LNCAP (cell line): ENCODE results near the gene GAGE12H.
A peak's percentile ranks its signal among the peaks of the same experiment; 100 is the strongest.
"Not testable (repeated sequence)": the region's sequence is repeated elsewhere in the genome, so short reads cannot be mapped to it uniquely, and the experiment has no call there.

Experiments
- CTCF ChIP-seq: fragments of 450-650 bp; IDR thresholded peaks from 2 replicates; pipeline ENCODE4 v1.5.1; 2017; ENCODE audit warnings: mild to moderate bottlenecking

GAGE12H gene

GRCh38 chrX:49598720-49599119 lies 19.0 kb downstream of the GAGE12H start, which contains the start of gene GAGE1:
GAGE1 (plus strand) TSS chrX:49599020; CDS start chrX:49600175, 1,155 bp downstream.
- TF ChIP-seq CTCF = not testable (repeated sequence)

DNA sequence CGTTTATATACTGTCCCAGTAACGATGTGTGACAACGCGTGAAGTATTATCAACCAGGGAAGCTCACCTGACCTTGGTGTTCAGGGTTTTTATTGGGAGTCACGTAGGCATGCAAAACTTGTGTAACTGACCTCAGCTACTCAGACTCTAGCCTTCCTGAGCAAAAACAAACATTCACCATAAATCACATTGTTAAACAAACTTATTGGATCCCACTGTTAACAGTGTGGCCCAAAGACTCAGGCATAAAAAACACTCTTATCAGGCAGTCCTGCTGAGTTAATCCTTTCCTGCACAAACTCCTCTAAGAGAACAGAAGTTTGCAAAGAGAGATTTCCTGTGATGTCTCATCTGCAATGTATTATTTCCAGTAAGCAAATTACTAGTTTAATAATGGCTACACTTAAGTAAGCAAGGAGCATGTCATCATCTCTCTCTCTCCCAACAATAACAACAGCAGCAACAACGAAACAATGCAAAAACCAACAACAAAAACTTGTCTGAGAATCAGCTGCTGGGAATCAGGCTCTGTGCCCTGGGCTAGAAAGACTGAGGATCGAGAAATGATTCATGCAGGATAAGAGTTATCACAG lies 31.1 kb downstream of the GAGE12H start:
- TF ChIP-seq CTCF = no peak

DNA sequence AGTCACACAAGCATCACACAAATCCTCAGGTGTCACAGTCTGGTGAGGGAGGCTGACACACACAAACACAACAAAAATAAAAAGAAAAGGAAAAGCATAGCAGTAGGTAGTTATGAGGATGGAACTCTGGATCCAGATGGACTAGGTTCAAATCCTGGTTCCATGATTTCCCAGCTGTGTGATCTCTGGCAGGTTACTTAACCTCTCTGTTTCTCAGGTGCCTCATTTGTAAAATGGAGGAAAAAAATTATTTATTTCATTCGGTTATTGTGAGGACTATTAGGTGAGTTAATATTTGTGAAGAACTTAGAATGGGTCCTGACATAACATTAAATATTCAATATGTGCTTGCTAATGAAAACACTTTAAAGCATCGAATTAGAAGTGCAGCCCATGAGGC lies 38.8 kb downstream of the GAGE12H start:
- TF ChIP-seq CTCF = no peak

DNA sequence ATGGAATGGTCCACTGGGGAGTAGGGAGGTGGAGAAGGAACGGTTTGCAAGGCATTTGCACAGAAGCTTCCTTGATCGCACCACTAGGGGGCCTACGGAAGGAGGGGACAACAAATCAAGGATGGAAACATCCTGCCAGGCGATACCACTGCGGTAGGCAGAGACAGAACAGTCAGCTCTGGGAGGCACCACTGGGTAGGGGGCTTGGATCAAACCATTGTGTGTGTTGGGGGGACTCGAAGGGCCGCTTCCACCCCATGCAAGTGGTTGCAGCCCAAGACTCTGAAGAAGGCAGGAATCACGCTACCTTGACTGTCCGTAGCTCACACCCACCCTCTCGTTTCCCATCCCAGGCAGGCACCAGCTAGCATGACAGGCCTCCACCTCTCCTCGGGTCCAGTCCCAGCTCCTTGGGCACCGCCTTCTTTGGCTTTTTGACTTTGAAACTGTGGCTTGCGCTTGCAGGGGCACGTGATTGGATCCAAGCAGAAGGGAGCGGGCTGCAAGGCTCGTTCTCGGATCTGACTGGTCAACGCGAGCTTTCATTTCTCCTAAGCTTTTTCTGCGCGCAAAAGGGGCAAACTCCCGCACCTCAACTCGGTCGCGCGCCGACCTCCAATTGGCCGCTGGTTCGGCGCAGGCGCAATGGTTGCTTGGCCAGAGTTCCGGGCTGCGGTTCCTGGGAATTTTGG lies 47.5 kb downstream of the GAGE12H start:
- peak; percentile 52 for TF ChIP-seq CTCF
